Hematopoietic multipotent progenitor cell treated with erythropoietin and hydrocortisone succinate and interleukin-3 and kit ligand, for 15 days (in vitro differentiated cells): ENCODE measurements around the gene MYH9.
"Not testable (repeated sequence)": the region's sequence is repeated elsewhere in the genome, so short reads cannot be mapped to it uniquely, and the experiment has no call there.

Experiments used
- DNase-seq: peaks from one replicate; pipeline ENCODE4 v3.0.0-alpha.2; 2015; ENCODE audit warnings: low spot score

Gene MYH9

GRCh38 chr22:36413022-36413775 lies 25.4 kb upstream of the MYH9 start:
- DNase-seq, result no peak

GRCh38 chr22:36411589-36412258 lies 24.0 kb upstream of the MYH9 start:
- DNase-seq, result peak; percentile 70

GRCh38 chr22:36409911-36410756 lies 22.4 kb upstream of the MYH9 start:
- no peak for DNase-seq

GRCh38 chr22:36409554-36409910 lies 21.8 kb upstream of the MYH9 start:
- not testable (repeated sequence) for DNase-seq

- DNase-seq, result no peak
These were observed 21.3 kb upstream of the MYH9 start for GRCh38 chr22:36409056-36409455.

GRCh38 chr22:36406721-36407120 lies 19.0 kb upstream of the MYH9 start:
- no peak for DNase-seq

GRCh38 chr22:36405671-36406538 lies 18.1 kb upstream of the MYH9 start:
- peak; percentile 46 for DNase-seq

GRCh38 chr22:36405221-36405661 lies 17.5 kb upstream of the MYH9 start:
- DNase-seq, result no peak

GRCh38 chr22:36404446-36404845 lies 16.7 kb upstream of the MYH9 start:
- no peak for DNase-seq

GRCh38 chr22:36399472-36399778 lies 11.7 kb upstream of the MYH9 start:
- DNase-seq, result no peak

- peak; percentile 2 for DNase-seq
These were observed 11.1 kb upstream of the MYH9 start for GRCh38 chr22:36398601-36399471.

- no peak for DNase-seq
These were observed 9.6 kb upstream of the MYH9 start for GRCh38 chr22:36397131-36398093.

GRCh38 chr22:36395915-36396314 lies 8.1 kb upstream of the MYH9 start:
- peak; percentile 50 for DNase-seq

GRCh38 chr22:36395055-36395849 lies 7.5 kb upstream of the MYH9 start:
- DNase-seq, result no peak

GRCh38 chr22:36391638-36392037 lies 3.9 kb upstream of the MYH9 start:
- DNase-seq, result peak; percentile 32

- not testable (repeated sequence) for DNase-seq
These were observed 1.4 kb upstream of the MYH9 start for GRCh38 chr22:36389122-36389521.

GRCh38 chr22:36387709-36387958 lies 133 bp downstream of the MYH9 start:
- no peak for DNase-seq

- DNase-seq, result peak; percentile 45
These were observed 663 bp downstream of the MYH9 start for GRCh38 chr22:36386900-36387708.
